GM18507 (cell line): ENCODE data around the gene HIP1R.
"Not testable (repeated sequence)": the region's sequence is repeated elsewhere in the genome, so short reads cannot be mapped to it uniquely, and the experiment has no call there.

Experiments
- DNase-seq: peaks from one replicate; pipeline ENCODE4 v3.0.0; 2011; ENCODE audit warnings: low read depth; ENCODE audit not compliant: insufficient read length; ENCODE audit errors: extremely low spot score
- FAIRE-seq: peaks from 2 replicates; lab custom pipeline; 2011; peaks lifted over from hg19 to GRCh38; lab: Jason Lieb, UNC

HIP1R gene, protein sequence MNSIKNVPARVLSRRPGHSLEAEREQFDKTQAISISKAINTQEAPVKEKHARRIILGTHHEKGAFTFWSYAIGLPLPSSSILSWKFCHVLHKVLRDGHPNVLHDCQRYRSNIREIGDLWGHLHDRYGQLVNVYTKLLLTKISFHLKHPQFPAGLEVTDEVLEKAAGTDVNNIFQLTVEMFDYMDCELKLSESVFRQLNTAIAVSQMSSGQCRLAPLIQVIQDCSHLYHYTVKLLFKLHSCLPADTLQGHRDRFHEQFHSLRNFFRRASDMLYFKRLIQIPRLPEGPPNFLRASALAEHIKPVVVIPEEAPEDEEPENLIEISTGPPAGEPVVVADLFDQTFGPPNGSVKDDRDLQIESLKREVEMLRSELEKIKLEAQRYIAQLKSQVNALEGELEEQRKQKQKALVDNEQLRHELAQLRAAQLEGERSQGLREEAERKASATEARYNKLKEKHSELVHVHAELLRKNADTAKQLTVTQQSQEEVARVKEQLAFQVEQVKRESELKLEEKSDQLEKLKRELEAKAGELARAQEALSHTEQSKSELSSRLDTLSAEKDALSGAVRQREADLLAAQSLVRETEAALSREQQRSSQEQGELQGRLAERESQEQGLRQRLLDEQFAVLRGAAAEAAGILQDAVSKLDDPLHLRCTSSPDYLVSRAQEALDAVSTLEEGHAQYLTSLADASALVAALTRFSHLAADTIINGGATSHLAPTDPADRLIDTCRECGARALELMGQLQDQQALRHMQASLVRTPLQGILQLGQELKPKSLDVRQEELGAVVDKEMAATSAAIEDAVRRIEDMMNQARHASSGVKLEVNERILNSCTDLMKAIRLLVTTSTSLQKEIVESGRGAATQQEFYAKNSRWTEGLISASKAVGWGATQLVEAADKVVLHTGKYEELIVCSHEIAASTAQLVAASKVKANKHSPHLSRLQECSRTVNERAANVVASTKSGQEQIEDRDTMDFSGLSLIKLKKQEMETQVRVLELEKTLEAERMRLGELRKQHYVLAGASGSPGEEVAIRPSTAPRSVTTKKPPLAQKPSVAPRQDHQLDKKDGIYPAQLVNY

DNA sequence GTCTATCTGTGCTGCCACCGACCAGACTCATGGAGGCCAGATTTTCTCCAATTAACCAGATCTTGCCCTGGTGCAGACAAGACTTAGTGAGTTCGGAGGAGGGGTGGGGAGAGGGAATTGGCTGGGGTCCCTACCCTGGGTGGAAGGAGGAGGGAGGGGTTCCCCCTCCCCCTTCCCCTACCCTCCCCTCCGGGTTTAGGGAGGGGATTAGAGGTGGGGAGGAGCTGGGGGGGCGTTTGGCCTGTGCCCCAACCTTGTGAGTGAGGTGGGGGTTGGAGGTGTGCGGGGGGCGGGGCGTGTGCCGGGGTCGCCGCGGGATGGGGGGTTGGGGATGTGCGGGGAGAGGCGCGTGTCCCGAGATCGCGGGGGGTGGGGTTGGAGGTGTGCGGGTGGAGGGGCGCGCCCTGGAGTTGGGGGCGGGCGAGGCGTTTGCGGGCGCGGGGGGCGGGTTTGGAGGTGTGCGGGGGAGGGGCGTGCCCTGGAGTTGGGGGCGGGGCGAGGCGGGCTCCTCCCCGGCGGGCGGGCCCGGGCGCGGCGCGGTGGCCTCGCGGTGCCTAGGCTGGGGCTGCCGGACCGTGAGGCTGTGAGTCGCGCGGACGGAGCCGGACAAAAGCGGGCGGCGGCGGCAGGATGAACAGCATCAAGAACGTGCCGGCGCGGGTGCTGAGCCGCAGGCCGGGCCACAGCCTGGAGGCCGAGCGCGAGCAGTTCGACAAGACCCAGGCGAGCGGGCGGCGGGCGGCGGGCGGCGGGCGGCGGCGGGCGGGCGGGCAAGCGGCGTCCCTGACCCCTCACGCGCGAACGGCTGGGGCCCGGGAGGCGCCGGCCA, at the start of gene HIP1R:
HIP1R (plus strand) TSS at position 537 of the 829 bp plus-strand sequence; CDS start at position 631, 94 bp downstream.
- DNase-seq = no peak
- no peak for FAIRE-seq

DNA sequence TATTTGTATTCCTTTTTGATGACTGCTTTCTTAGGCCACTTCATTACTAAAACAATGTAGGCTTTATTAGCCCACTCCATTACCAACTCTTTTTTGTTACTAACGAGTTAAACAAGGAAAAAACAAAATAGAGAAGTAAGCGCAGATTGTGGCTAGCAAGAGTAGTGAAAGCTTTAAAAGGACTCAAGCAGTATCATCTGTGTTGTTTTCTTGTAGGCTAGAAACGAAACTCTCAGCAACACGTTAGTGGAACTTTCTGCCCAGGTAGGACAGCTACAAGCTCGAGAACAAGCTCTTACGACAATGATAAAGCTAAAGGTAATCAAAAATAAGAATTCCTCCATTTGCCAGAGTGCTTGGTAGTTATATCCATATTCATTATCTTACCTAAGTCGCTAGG, 49.8 kb upstream of the HIP1R start:
- peak; percentile 69 for FAIRE-seq
- DNase-seq = no peak

DNA sequence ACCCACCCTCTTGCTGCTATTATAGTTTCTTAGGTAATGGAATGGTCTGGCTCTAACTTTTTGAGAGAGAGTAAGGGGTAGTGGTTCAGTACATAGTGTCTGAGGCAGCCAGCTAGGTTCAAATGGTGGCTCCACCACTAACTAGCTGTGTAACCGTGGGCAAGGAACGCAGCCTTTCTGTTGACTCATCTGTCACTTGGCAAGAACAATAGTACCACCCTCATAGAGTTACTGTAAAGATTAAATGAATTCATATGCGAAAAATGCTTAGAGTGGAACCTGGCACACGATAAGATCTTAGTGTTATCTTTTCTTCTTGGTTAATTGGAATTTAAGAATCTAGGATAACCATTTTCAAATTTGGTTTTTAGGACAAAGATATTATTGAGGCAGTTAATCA, 46.9 kb upstream of the HIP1R start:
- DNase-seq (no peak), FAIRE-seq (no peak)

DNA sequence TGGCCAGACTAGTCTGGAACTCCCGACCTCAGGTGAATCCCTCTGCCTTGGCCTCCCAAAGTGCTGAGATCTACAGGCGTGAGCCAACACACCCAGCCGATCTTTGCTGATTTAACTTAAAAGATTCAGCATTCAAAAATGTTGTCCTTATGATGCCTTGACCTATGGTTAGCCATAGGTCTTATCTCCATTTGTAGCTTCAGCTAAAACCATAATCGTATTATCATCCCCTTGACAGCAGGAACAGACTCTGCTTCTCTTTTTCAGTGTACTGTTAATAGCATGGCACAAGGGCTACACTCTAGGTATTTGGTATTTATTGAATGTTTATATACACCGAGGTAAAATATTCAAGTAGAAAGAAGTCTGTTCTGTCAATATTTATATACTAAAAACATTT, 45.6 kb upstream of the HIP1R start:
- FAIRE-seq (no peak), DNase-seq (no peak)

DNA sequence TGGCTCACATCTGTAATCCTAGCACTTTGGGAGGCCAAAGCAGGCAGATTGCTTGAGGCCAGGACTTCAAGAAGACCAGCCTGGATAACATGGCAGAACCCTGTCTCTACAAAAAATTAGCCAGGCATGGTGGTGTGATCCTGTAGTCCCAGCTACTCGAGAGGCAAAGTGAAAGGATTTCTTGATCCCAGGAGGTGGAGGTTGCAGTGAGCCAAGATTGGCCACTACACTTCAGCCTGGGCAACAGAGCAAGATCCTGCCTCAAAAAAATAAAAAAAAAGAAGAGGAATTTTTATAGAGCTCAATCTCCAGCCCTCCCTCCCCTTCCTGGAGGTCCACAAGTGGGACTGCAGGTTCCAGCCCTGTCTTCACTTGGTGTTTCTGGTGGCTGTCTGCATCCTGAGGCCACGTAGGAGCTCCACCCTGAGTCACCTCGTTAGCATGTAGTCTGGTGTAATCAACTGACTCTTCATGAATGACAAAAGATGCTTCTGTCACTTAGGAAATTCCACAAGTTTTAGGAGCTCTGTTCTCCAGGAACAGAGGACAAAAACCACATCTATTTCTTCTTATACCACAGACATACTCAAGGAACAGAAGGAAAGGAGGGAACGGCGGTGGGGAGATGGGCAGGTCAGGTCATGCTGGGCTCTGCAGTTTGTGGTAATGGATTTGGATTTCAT, 44.7 kb upstream of the HIP1R start:
- no peak for DNase-seq
- FAIRE-seq = no peak

DNA sequence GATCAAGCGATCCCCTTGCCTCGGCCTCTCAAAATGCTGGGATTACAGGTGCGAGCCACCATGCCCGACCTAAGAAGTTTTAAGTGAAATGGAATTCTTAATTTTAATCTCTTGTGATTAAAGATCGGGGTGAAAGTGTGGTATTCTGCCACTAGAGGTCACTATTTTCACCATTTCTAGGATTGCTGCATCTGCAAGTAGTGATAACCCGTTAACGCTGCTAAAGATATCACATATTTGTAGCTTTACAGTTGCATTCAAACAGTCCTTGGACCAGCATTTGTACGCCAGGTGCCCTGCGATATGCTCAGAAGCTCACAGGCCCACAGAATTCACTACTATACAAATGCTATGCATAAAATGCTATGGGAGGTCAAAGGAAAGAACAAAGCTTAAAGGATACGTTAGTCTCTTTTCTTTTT, 41.6 kb upstream of the HIP1R start:
- FAIRE-seq (peak; percentile 69), DNase-seq (no peak)

DNA sequence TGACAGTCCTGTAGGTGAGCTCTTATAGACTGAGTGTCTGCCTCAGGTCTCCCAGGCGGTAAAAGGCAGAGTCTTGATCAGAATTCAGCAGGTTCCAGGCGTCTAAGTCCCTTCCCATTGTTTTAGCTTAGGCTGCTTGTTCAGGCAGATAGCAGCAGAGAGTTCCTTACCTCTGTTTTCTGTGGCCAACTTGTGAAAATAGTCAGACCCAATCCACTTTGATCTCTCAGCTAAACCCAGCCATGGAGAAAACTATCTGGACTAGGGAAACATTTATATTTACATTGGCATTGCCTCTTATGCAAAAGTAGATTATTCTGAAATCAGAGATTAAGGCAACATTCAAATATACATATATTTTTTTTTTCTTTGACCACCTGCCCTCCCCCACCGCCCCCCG, 39.5 kb upstream of the HIP1R start:
- no peak for FAIRE-seq
- no peak for DNase-seq

DNA sequence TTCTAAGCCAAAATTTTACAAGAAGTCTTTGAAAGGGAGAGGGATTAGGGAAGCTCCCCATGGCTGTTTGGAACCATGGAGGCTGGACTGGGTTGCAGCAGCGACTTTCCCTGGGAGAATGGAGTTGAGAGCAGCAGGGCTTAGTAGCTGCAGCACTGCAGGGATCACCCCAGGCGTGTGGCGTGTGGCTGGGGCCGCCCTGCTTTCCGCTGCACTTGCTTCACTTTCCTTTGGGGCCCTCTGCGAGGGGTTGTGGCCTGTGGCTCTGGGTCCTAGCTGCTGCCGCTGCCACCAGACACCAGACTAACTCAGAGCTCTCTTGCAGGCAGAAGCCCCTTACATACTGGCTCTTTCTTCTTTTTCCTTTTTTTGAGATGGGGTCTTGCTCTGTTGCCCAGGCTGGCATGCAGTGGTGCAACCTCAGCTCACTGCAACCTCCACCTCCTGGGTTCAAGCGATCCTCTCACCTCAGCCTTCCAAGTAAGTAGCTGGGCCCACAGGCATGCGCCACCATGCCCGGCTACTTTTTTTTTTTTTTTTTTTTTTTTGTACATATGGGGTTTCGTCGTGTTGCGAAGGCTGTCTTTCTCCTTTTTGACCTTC, 35.5 kb upstream of the HIP1R start:
- no peak for DNase-seq
- FAIRE-seq = no peak

DNA sequence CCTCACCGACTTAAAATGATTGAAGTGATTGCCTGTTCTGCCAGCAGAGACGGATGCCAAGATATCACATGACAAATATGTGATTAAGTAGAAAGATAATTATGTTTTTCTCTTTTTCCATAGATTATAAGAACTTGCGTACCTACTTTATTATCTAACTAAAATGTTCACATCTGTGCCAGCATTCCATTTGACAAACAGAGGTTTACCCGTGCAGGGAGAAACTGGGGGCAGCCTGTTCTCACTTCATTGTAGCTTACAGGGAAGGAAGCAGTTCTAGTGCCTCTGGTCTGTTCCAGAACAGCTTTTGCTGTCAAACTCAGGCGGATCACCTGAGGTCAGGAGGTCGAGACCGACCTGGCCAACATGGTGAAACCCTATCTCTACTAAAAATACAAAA, 31.3 kb upstream of the HIP1R start:
- FAIRE-seq = no peak
- DNase-seq = no peak

DNA sequence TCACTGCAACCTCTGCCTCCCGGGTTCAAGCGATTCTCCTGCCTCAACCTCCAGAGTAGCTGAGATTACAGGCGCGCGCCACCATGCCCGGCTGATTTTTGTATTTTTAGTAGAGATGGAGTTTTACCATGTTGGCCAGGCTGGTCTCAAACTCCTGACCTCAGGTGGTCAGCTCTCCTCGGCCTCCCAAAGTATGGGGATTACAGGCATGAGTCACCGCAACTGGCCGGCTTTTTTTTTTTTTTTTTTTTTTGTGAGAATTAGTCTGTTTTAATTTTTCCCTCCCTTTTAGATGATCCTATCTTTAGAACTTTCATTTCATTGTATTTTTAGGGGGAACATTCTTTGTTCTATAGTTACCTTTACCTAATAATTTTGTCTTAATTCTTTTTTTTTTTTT, 30.3 kb upstream of the HIP1R start:
- not testable (repeated sequence) for DNase-seq, FAIRE-seq

DNA sequence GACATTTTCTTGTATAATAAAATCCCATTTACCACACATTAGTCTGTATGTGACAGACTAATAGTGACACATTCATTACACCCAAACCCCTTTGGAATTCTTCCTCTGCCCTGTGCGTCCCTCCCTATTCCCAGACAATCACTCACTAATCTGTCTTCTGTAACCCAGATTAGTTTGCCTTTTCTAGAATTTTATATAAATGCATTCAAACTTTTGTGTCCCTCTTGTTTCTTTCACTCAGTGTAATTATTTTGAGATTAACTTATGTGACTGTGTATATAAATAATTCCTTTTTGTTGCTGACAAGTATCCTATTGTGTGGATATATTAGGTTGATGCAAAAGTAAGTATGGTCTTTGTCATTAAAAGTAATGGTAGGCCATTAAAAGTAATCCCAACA, 27.6 kb upstream of the HIP1R start:
- no peak for FAIRE-seq
- no peak for DNase-seq

DNA sequence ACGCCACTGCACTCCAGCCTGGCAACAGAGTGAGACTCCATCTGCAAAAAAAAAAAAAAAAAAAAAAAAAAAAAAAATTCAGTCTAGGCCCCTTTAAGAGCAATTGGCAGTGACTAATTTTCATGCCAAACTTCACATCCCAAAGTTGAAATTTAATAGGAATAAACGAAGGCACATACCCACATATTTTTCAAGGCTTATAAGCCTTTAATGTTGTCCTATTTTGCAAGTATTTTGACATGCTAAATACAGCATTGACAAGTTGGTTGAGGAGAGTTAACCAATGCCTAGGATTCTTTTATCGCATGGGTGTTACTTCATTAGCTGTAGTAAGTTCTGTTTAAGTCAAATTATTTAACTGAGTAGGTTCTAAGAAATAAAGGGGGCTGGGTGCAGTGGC, 23.5 kb upstream of the HIP1R start:
- FAIRE-seq (no peak), DNase-seq (no peak)

DNA sequence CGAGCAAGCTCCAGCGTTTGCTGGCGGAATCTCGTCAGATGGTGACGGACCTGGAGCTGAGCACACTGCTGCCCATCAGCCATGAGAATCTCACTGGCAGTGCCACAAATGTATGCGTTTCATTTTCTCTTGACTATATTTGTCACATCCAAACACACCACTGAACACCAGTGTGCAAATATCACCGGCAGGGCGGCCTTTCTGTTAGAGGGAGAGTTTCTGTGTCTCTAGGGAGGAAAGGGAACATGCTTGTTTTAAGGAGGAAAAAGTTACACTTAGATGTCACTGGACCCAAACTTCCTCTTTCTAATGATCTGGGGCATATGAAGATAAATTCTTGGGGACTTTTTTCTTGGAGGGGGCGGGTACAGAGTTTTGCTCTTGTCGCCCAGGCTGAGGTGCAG, 21.9 kb upstream of the HIP1R start:
- no peak for DNase-seq
- FAIRE-seq = peak; percentile 77

DNA sequence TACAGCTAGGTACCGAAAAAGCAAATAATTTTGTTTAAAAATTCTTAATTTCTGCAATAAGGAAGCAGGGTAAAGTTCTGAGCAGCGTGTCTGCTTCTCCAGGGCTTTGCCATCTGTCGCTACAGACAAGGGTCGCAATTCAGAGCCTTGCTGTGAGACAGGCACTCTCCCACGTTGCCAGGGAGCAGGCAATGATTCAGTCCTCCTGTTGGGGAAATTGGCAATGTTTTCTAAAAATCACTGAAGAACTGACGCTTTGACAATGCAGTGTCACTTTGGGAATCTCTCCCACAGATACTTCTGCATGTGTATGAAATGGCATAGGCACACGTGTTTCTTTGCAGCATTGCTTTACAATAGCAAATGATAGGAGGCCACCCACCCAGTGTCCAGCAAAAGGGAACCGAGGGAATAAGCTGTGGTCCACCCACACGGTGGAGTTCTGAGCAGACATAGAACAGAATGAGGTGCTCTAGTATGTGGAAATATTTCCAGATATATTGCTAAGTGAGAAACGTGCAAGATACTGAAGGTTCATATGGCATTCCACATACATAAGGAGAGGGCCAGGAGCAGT, 16.0 kb upstream of the HIP1R start:
- FAIRE-seq = no peak

DNA sequence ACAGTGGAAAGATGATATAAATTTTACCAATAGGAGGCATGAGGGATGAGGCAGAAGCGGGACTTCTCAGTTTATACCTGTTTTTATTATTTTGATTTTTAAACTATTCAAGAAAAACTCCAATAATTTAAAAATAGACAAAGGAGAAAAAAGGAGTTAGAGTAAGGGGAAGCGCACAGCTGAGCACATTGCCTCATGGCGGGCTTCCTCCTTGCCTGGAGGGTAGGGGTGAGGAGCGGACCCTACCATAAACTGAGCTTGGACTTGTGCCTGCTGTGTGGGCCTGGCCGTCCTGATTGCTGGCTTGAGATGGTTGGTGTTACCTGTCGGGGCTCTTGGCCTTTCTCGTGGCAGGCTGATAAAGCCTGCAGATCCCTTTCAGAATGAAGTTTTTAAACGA, 15.1 kb upstream of the HIP1R start:
- DNase-seq (no peak), FAIRE-seq (no peak)

More for the DNA sequence above, 16.0 kb upstream of the HIP1R start:
- DNase-seq = no peak

DNA sequence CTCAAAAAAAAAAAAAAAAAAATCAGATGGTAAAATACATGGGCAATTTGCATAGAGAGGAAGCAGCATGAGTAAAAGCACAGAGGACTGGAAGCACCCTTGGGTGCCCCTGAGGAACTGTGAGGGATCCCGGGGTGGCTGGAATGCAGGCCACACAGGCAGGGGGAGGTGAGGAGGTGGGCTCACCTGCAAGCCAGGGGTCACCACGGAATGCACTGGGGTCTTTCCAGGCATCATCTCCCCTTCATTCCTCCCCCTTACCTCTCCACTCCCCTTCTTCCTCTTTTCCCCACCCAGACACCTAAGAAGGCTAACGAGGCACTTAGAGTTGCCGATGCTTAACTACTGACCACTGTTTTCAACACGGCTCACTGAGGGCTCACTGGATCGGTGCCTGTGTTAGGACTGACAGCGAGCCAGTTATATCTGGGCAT, 14.4 kb upstream of the HIP1R start:
- FAIRE-seq (peak; percentile 60), DNase-seq (no peak)

DNA sequence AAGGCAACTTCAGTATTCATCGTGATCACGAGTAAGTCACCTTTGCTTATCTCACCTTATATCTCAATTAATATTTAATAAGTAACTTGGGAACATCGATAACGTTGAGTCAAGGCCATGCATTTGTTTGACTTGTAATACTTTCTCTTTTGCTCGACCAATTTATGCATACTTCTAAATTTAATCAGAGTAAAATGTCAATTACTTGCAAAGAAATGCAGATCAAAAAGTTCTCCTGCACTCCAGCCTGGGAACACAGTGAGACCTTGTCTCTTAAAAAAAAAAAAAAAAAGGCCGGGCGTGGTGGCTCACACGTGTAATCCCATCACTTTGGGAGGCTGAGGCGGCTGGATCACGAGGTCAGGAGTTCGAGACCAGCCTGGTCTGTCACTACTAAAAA, 11.8 kb upstream of the HIP1R start:
- no peak for FAIRE-seq
- no peak for DNase-seq
